GM18870 (cell line): ENCODE results near the gene EPHA3.

Experiments used
- ATAC-seq: cut with Tn5 transposase; IDR thresholded peaks from one replicate; pipeline ENCODE4 v1.9.1; 2021; ENCODE audit warnings: moderate library complexity; ENCODE audit not compliant: unreplicated experiment

Gene EPHA3

GRCh38 chr3:89527736-89528305 lies 420.4 kb downstream of the EPHA3 start:
- no peak for ATAC-seq
